ENCODE data around the gene CX3CL1.

The CX3CL1 gene

GRCh38 chr16:57356547-57356946 is 15.7 kb upstream of the CX3CL1 start:
- Histone ChIP-seq H3K36me3 (ENCODE audit: control insufficient read depth in 1 of 2, insufficient read depth in 2 of 2, low read length in 2 of 2) (no peaks in the 10 kb centered on the region), H2BK12ac (ENCODE audit: low read length) (no peak overlapping the region), H3K18ac (ENCODE audit: low read length) (no peak overlapping the region), H4K12ac (ENCODE audit: low read depth, low read length) (no peak overlapping the region), H3K4me3 (ENCODE audit: low read depth, low read length) (no peak overlapping the region), H3K9me3 (ENCODE audit: insufficient read depth, low read depth, low read length) (peaks cover 3% of the 10 kb centered on the region), H2AK5ac (ENCODE audit: low read length) (no peak overlapping the region), H2BK5ac (ENCODE audit: low read depth, low read length, poor library complexity) (no peak overlapping the region), H2BK120ac (ENCODE audit: insufficient read depth, low read length, poor library complexity) (no peak overlapping the region), H2AFZ (ENCODE audit: insufficient read depth, low read length, poor library complexity) (no peak overlapping the region), H4K91ac (ENCODE audit: low read depth, low read length) (no peak overlapping the region), H3K23ac (ENCODE audit: low read length) (no peak overlapping the region), H4K8ac (ENCODE audit: low read depth, low read length) (no peak overlapping the region), H3K27me3 (ENCODE audit: insufficient read depth, low read length) (no peaks in the 10 kb centered on the region), H3K27ac (ENCODE audit: low read depth, low read length) (no peak overlapping the region), H3K79me2 (ENCODE audit: control insufficient read depth, insufficient read depth, low read length, poor library complexity) (no peaks in the 10 kb centered on the region), H3K79me1 (ENCODE audit: low read length) (no peaks in the 10 kb centered on the region), H3K14ac (ENCODE audit: low read length) (no peak overlapping the region), H3K4ac (ENCODE audit: low read depth, low read length) (no peak overlapping the region), H3K4me2 (ENCODE audit: low read length) (no peak overlapping the region), H3K9ac (ENCODE audit: low read length) (no peak overlapping the region), H3K4me1 (ENCODE audit: control insufficient read depth in 1 of 2, insufficient read depth in 2 of 2, low read length in 2 of 2) (no peaks in the 10 kb centered on the region)
- DNase-seq, result no peak
- WGBS (ENCODE audit: extremely low coverage, insufficient coverage, insufficient read length), result no CpG with 5 or more reads among the region's 4 CpGs

DNA sequence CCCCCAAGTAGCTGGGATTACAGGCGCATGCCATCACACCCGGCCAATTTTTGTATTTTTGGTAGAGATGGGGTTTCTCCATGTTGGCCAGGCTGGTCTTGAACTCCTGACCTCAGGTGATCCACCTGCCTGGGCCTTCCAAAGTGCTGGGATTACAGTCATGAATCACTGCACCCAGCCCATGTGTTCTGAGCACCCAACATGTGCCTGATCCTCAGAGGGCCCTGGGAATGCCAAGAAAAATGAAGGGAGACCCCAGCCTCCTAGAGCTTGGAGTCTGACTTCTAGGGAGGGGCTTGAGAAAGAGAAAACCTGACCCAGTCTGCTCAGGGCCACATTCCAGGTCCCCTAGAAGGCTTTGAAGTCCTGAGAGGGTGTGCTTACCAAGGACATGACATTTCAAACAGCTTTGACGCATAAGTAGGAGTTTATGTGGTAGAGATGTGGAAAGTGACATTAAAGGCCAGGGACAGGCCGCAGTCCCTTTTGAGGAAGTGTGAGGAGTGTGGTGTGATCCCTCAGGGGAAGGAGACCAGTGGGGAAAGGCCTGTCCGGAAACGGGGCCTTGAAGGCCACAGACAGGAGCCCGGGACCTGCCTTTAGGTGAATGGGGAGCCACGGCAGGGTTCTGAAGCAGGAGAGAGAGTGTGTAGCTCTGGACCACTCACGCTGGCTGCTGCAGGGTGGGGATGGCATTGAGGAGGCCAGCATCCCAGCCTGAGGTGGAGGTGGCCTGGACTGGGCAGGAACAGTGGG is 14.8 kb upstream of the CX3CL1 start:
- Histone ChIP-seq H4K8ac (ENCODE audit: low read depth, low read length) (no peak overlapping the region), H2BK12ac (ENCODE audit: low read length) (no peak overlapping the region), H3K4me1 (ENCODE audit: control insufficient read depth in 1 of 2, insufficient read depth in 2 of 2, low read length in 2 of 2) (no peaks in the 10 kb centered on the region), H2BK5ac (ENCODE audit: low read depth, low read length, poor library complexity) (no peak overlapping the region), H4K12ac (ENCODE audit: low read depth, low read length) (no peak overlapping the region), H3K9me3 (ENCODE audit: insufficient read depth, low read depth, low read length) (peaks cover 3% of the 10 kb centered on the region), H3K36me3 (ENCODE audit: control insufficient read depth in 1 of 2, insufficient read depth in 2 of 2, low read length in 2 of 2) (no peaks in the 10 kb centered on the region), H3K23ac (ENCODE audit: low read length) (no peak overlapping the region), H2BK120ac (ENCODE audit: insufficient read depth, low read length, poor library complexity) (no peak overlapping the region), H3K27me3 (ENCODE audit: insufficient read depth, low read length) (no peaks in the 10 kb centered on the region), H3K27ac (ENCODE audit: low read depth, low read length) (no peak overlapping the region), H2AK5ac (ENCODE audit: low read length) (no peak overlapping the region), H3K9ac (ENCODE audit: low read length) (no peak overlapping the region), H3K79me1 (ENCODE audit: low read length) (no peaks in the 10 kb centered on the region), H3K4me2 (ENCODE audit: low read length) (no peak overlapping the region), H3K79me2 (ENCODE audit: control insufficient read depth, insufficient read depth, low read length, poor library complexity) (no peaks in the 10 kb centered on the region), H4K91ac (ENCODE audit: low read depth, low read length) (no peak overlapping the region), H3K14ac (ENCODE audit: low read length) (no peak overlapping the region), H2AFZ (ENCODE audit: insufficient read depth, low read length, poor library complexity) (no peak overlapping the region), H3K4ac (ENCODE audit: low read depth, low read length) (no peak overlapping the region), H3K18ac (ENCODE audit: low read length) (no peak overlapping the region), H3K4me3 (ENCODE audit: low read depth, low read length) (peak overlapping the region; percentile 54)
- no CpG with 5 or more reads among the region's 9 CpGs for WGBS (ENCODE audit: extremely low coverage, insufficient coverage, insufficient read length)
- DNase-seq, result peak in 1 of 2 donors; percentile 16

DNA sequence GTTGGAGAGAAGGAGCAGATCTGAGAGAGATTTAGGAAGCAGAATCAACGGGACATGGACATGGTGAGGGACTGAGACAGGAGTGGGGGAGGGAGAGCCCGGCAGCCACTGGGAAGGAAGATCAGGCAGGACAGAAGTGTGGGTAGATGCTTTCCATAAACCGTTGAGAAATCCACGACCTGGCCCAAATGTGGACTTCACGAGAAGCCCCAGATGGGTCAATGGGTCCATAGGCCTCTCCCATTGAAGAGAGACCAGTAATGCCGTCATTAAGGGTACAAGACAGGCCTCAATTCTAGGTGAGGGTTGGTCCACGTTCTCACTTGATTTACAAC is 14.2 kb upstream of the CX3CL1 start:
- H3K4ac ChIP-seq (ENCODE audit: low read depth, low read length), result no peak overlapping the region
- no peak overlapping the region for H3K14ac ChIP-seq (ENCODE audit: low read length)
- no peaks in the 10 kb centered on the region for H3K4me1 ChIP-seq (ENCODE audit: control insufficient read depth in 1 of 2, insufficient read depth in 2 of 2, low read length in 2 of 2)
- DNase-seq, result no peak
- no peaks in the 10 kb centered on the region for H3K36me3 ChIP-seq (ENCODE audit: control insufficient read depth in 1 of 2, insufficient read depth in 2 of 2, low read length in 2 of 2)
- peaks cover 3% of the 10 kb centered on the region for H3K9me3 ChIP-seq (ENCODE audit: insufficient read depth, low read depth, low read length)
- H4K8ac ChIP-seq (ENCODE audit: low read depth, low read length), result no peak overlapping the region
- H3K27me3 ChIP-seq (ENCODE audit: insufficient read depth, low read length), result no peaks in the 10 kb centered on the region
- H3K23ac ChIP-seq (ENCODE audit: low read length), result no peak overlapping the region
- H4K91ac ChIP-seq (ENCODE audit: low read depth, low read length), result no peak overlapping the region
- WGBS (ENCODE audit: extremely low coverage, insufficient coverage, insufficient read length), result no CpG with 5 or more reads among the region's 7 CpGs
- H4K12ac ChIP-seq (ENCODE audit: low read depth, low read length), result no peak overlapping the region
- H3K79me2 ChIP-seq (ENCODE audit: control insufficient read depth, insufficient read depth, low read length, poor library complexity), result no peaks in the 10 kb centered on the region
- no peak overlapping the region for H2BK120ac ChIP-seq (ENCODE audit: insufficient read depth, low read length, poor library complexity)
- H2AFZ ChIP-seq (ENCODE audit: insufficient read depth, low read length, poor library complexity), result no peak overlapping the region
- no peak overlapping the region for H3K4me2 ChIP-seq (ENCODE audit: low read length)
- no peak overlapping the region for H3K18ac ChIP-seq (ENCODE audit: low read length)
- no peaks in the 10 kb centered on the region for H3K79me1 ChIP-seq (ENCODE audit: low read length)
- H2BK5ac ChIP-seq (ENCODE audit: low read depth, low read length, poor library complexity), result no peak overlapping the region
- H2AK5ac ChIP-seq (ENCODE audit: low read length), result no peak overlapping the region
- no peak overlapping the region for H3K9ac ChIP-seq (ENCODE audit: low read length)
- no peak overlapping the region for H3K27ac ChIP-seq (ENCODE audit: low read depth, low read length)
- H3K4me3 ChIP-seq (ENCODE audit: low read depth, low read length), result peak overlapping the region; percentile 54
- no peak overlapping the region for H2BK12ac ChIP-seq (ENCODE audit: low read length)

GRCh38 chr16:57358527-57359095 is 13.7 kb upstream of the CX3CL1 start, which contains the start of gene CCL22:
TSS of gene CCL22 (plus strand) at chr16:57358783. CDS start at chr16:57358817, 34 bp downstream.
- H3K27me3 ChIP-seq (ENCODE audit: insufficient read depth, low read length), result no peaks in the 10 kb centered on the region
- H3K4me3 ChIP-seq (ENCODE audit: low read depth, low read length), result peak within 1 kb of the TSS; percentile 54
- no peak within 1 kb of the TSS for H3K4me2 ChIP-seq (ENCODE audit: low read length)
- H3K79me2 ChIP-seq (ENCODE audit: control insufficient read depth, insufficient read depth, low read length, poor library complexity), result no peaks in the 10 kb centered on the region
- no peak within 1 kb of the TSS for H2BK5ac ChIP-seq (ENCODE audit: low read depth, low read length, poor library complexity)
- H2BK12ac ChIP-seq (ENCODE audit: low read length), result no peak within 1 kb of the TSS
- H3K4me1 ChIP-seq (ENCODE audit: control insufficient read depth in 1 of 2, insufficient read depth in 2 of 2, low read length in 2 of 2), result no peaks in the 10 kb centered on the region
- WGBS (ENCODE audit: extremely low coverage, insufficient coverage, insufficient read length), result no CpG with 5 or more reads among the region's 9 CpGs
- H3K23ac ChIP-seq (ENCODE audit: low read length), result no peak within 1 kb of the TSS
- no peak within 1 kb of the TSS for H3K9ac ChIP-seq (ENCODE audit: low read length)
- no peak within 1 kb of the TSS for H4K8ac ChIP-seq (ENCODE audit: low read depth, low read length)
- H2AK5ac ChIP-seq (ENCODE audit: low read length), result no peak within 1 kb of the TSS
- no peak within 1 kb of the TSS for H3K14ac ChIP-seq (ENCODE audit: low read length)
- H2BK120ac ChIP-seq (ENCODE audit: insufficient read depth, low read length, poor library complexity), result no peak within 1 kb of the TSS
- H3K9me3 ChIP-seq (ENCODE audit: insufficient read depth, low read depth, low read length), result peaks cover 3% of the 10 kb centered on the region
- no peak within 1 kb of the TSS for H4K12ac ChIP-seq (ENCODE audit: low read depth, low read length)
- no peak within 1 kb of the TSS for H3K18ac ChIP-seq (ENCODE audit: low read length)
- H2AFZ ChIP-seq (ENCODE audit: insufficient read depth, low read length, poor library complexity), result no peak within 1 kb of the TSS
- no peaks in the 10 kb centered on the region for H3K79me1 ChIP-seq (ENCODE audit: low read length)
- no peaks in the 10 kb centered on the region for H3K36me3 ChIP-seq (ENCODE audit: control insufficient read depth in 1 of 2, insufficient read depth in 2 of 2, low read length in 2 of 2)
- no peak within 1 kb of the TSS for H3K4ac ChIP-seq (ENCODE audit: low read depth, low read length)
- no peak within 1 kb of the TSS for H4K91ac ChIP-seq (ENCODE audit: low read depth, low read length)
- no peak within 1 kb of the TSS for H3K27ac ChIP-seq (ENCODE audit: low read depth, low read length)
- DNase-seq, result no peak
